ENCODE measurements around the gene TRIM44. TPM values are rescaled to one million over a fixed set of nuclear protein-coding genes. Genes with fewer than 3 reads are reported as not detected.

Gene TRIM44, protein sequence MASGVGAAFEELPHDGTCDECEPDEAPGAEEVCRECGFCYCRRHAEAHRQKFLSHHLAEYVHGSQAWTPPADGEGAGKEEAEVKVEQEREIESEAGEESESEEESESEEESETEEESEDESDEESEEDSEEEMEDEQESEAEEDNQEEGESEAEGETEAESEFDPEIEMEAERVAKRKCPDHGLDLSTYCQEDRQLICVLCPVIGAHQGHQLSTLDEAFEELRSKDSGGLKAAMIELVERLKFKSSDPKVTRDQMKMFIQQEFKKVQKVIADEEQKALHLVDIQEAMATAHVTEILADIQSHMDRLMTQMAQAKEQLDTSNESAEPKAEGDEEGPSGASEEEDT
- 24.2 and 28.7 TPM in 2 replicates for total RNA-seq

DNA sequence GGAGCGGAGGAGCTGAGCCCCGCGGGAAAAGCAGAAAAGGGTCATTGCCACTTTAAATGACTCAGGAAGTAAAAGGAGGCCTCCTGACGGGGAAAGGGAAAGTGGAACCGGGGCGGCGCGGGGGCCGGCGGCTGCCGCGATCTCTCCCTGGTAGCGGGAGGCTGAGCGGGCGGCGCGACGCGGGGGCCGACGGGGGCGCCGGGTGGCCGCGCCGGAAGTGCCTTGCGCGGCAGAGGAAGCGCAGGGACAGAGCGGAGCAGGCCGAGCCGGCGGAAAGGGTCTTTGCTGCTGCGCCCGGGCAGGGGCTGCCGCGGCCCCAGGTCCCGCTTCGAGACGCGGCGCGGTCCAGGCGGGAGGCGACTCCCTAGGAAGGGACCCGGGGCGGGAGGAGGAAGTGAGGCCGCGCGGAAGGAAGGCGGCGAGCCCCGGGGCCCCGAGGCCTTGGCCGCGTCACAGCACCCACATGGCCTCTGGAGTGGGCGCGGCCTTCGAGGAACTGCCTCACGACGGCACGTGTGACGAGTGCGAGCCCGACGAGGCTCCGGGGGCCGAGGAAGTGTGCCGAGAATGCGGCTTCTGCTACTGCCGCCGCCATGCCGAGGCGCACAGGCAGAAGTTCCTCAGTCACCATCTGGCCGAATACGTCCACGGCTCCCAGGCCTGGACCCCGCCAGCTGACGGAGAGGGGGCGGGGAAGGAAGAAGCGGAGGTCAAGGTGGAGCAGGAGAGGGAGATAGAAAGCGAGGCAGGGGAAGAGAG lies at the start of gene TRIM44:
TRIM44 (plus strand) TSS at position 127 of the 759 bp plus-strand sequence; CDS start at position 464, 337 bp downstream.

GRCh38 chr11:35617687-35618496 lies 44.7 kb upstream of the TRIM44 start, which contains the start of gene FJX1:
FJX1 (plus strand) TSS chr11:35618460; CDS start chr11:35618637, 177 bp downstream.

Other genes starting within 250 kb of the TRIM44 start
- 0.26 TPM in 1 of 2 replicates, not detected in the other for gene SLC1A2, start 243.2 kb upstream of the TRIM44 start, total RNA-seq
- 22.2 and 123 TPM in 2 replicates for gene PAMR1, start 137.2 kb upstream of the TRIM44 start, total RNA-seq
- gene FJX1, start 44.3 kb upstream of the TRIM44 start, total RNA-seq, result 16.7 and 54.0 TPM in 2 replicates